HG03066 (cell line): ENCODE measurements around the gene COL27A1.

Experiments
- ATAC-seq: cut with Tn5 transposase; IDR thresholded peaks from one replicate; pipeline ENCODE4 v1.9.1; 2021; ENCODE audit warnings: low read depth; ENCODE audit not compliant: unreplicated experiment

The COL27A1 gene

GRCh38 chr9:114221706-114222465 lies 66.5 kb downstream of the COL27A1 start:
- no peak for ATAC-seq

GRCh38 chr9:114223564-114224246 lies 68.4 kb downstream of the COL27A1 start:
- no peak for ATAC-seq

- no peak for ATAC-seq
These were observed 68.9 kb downstream of the COL27A1 start for GRCh38 chr9:114224247-114224610.

- ATAC-seq, result no peak
These were observed 70.3 kb downstream of the COL27A1 start for GRCh38 chr9:114225561-114226212.

- no peak for ATAC-seq
These were observed 71.1 kb downstream of the COL27A1 start for GRCh38 chr9:114226246-114227055.

GRCh38 chr9:114227288-114228015 lies 72.1 kb downstream of the COL27A1 start:
- no peak for ATAC-seq

GRCh38 chr9:114228016-114228808 lies 72.9 kb downstream of the COL27A1 start:
- no peak for ATAC-seq

- ATAC-seq, result no peak
These were observed 74.0 kb downstream of the COL27A1 start for GRCh38 chr9:114229295-114229694.

- ATAC-seq, result no peak
These were observed 74.7 kb downstream of the COL27A1 start for GRCh38 chr9:114230068-114230467.

- no peak for ATAC-seq
These were observed 75.9 kb downstream of the COL27A1 start for GRCh38 chr9:114231273-114231672.

GRCh38 chr9:114231719-114232449 lies 76.5 kb downstream of the COL27A1 start:
- ATAC-seq, result no peak

GRCh38 chr9:114233491-114234185 lies 78.3 kb downstream of the COL27A1 start:
- no peak for ATAC-seq

- no peak for ATAC-seq
These were observed 79.8 kb downstream of the COL27A1 start for GRCh38 chr9:114235033-114235661.

- ATAC-seq, result no peak
These were observed 81.2 kb downstream of the COL27A1 start for GRCh38 chr9:114236391-114237138.

GRCh38 chr9:114237247-114237646 lies 81.9 kb downstream of the COL27A1 start:
- ATAC-seq, result no peak

- ATAC-seq, result no peak
These were observed 82.4 kb downstream of the COL27A1 start for GRCh38 chr9:114237781-114238180.

- ATAC-seq, result no peak
These were observed 83.1 kb downstream of the COL27A1 start for GRCh38 chr9:114238472-114238871.
